Measurements from ENCODE around the gene DYNLL1. TPM values are rescaled to one million over a fixed set of nuclear protein-coding genes. Genes with fewer than 3 reads are reported as not detected.

DYNLL1 gene
- total and polyA plus RNA-seq, 2 experiments from 2014 or later = 310 to 868 TPM

DNA sequence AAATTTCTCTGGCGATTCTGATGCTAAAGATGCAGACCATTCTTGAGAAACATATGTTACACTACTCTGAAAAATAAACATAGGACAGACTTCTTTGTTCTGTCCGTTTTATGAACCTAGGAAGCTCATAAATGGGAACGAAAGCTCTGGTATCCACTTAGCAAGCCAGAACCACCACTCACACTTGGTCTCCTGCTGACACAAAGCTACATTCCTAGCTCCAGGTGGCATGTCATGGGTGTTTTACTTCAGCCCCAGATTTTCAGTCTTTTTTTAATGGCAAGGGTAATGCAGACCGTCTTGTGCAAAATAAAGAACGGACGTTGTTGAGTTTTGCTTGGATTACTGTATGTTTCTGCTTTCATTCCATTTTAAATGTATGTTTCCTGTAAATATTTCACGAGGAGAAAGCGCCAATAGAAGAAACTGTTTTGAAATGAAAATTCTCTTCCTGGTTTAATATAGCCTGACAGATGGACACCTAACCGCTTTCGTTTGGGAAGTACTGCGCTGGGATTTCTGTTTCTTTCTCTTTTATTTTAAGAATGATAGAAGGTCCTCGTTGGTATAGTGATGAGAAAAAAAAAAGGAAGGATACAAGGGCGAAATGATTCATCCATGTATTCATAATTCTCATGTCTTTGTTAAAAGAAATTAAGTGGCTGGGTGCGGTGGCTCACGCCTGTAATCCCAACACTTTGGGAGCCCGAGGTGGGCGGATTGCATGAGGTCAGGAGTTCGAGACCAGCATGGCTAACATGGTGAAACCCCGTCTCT, 33.9 kb downstream of the DYNLL1 start:
- peak; percentile 65 for DNase-seq (ENCODE audit: low spot score)
- Mint-ChIP-seq H3K4me1 (peaks cover 8% of the 10 kb centered on the region; the same call in 2 of the 3 replicates), H3K36me3 (ENCODE audit: low read depth) (no peaks in the 10 kb centered on the region; the same call in 2 of the 3 replicates), H3K27me3 (ENCODE audit: insufficient read depth, low read depth, poor library complexity) (peaks cover 6% of the 10 kb centered on the region), H3K4me3 (peak overlapping the region; percentile 98), H3K9me3 (no peaks in the 10 kb centered on the region), H3K27ac (peak overlapping the region; percentile 99)
- no peak for TF ChIP-seq JUNB (IDR thresholded peaks at IDR 0.05; ENCODE audit: unreplicated experiment)
- TF ChIP-seq, protein P1, sequence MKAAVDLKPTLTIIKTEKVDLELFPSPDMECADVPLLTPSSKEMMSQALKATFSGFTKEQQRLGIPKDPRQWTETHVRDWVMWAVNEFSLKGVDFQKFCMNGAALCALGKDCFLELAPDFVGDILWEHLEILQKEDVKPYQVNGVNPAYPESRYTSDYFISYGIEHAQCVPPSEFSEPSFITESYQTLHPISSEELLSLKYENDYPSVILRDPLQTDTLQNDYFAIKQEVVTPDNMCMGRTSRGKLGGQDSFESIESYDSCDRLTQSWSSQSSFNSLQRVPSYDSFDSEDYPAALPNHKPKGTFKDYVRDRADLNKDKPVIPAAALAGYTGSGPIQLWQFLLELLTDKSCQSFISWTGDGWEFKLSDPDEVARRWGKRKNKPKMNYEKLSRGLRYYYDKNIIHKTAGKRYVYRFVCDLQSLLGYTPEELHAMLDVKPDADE (IDR thresholded peaks at IDR 0.05) = no peak
- TF ChIP-seq CTCF (conservative IDR thresholded peaks at IDR 0.05; ENCODE audit: low read depth in 2 of 2) = no peak
- no peak for TF ChIP-seq STAT1 (IDR thresholded peaks at IDR 0.05; ENCODE audit: unreplicated experiment)
- TF ChIP-seq NANOG (IDR thresholded peaks at IDR 0.05; ENCODE audit: borderline replicate concordance) = no peak
- no peak for TF ChIP-seq CREB1 (CRISPR knock-in tag; IDR thresholded peaks at IDR 0.05; ENCODE audit: low read depth)
- no peak for TF ChIP-seq ZNF114 (CRISPR knock-in tag; IDR thresholded peaks at IDR 0.05)
- TF ChIP-seq REST (IDR thresholded peaks at IDR 0.05; ENCODE audit: unreplicated experiment) = no peak
- TF ChIP-seq EZH2 (IDR thresholded peaks at IDR 0.05; ENCODE audit: low read depth, unreplicated experiment) = no peak
- TF ChIP-seq EZH2phosphoT487 (IDR thresholded peaks at IDR 0.05; ENCODE audit: unreplicated experiment) = no peak
- no peak for TF ChIP-seq ZNF462 (CRISPR knock-in tag; IDR thresholded peaks at IDR 0.05)
- Histone ChIP-seq H4K20me1 (replicated peaks; ENCODE audit: insufficient read depth) (0 out of 2 replicates have a peak, but pooled peaks cover 4% of the 10 kb centered on the region), H3K4me3 (peak overlapping the region; percentile 85), H3K4me2 (peak overlapping the region; percentile 79), H3K9me2 (ENCODE audit: insufficient read depth) (no peaks in the 10 kb centered on the region), H3K79me2 (replicated peaks; ENCODE audit: insufficient read depth) (peaks cover 9% of the 10 kb centered on the region), H3K36me3 (ENCODE audit: insufficient read depth) (no peaks in the 10 kb centered on the region), H2AFZ (peak overlapping the region; percentile 9; the same call in 1 of the 2 replicates), H3F3A (replicated peaks; ENCODE audit: low read depth) (no peaks in the 10 kb centered on the region), H3K4me1 (ENCODE audit: insufficient read depth) (peaks cover 8% of the 10 kb centered on the region; the same call in 1 of the 2 replicates), H3K27ac (ENCODE audit: low read depth) (peak overlapping the region; percentile 92), H3K27me3 (ENCODE audit: insufficient read depth) (no peaks in the 10 kb centered on the region)
- peak; percentile 45 for ATAC-seq

All from GM23338 (cell line).